HG03159 (cell line): Measurements from ENCODE around the gene SMAD4.
"Not testable (repeated sequence)": the region's sequence is repeated elsewhere in the genome, so short reads cannot be mapped to it uniquely, and the experiment has no call there.

Experiments
- ATAC-seq: cut with Tn5 transposase; IDR thresholded peaks from one replicate; pipeline ENCODE4 v1.9.1; 2021; ENCODE audit warnings: mild to moderate bottlenecking, moderate library complexity; ENCODE audit not compliant: unreplicated experiment

SMAD4 gene

GRCh38 chr18:51069885-51070284 is 39.9 kb downstream of the SMAD4 start:
- no peak for ATAC-seq

GRCh38 chr18:51070545-51070944 is 40.5 kb downstream of the SMAD4 start:
- ATAC-seq: no peak

GRCh38 chr18:51072586-51073313 is 42.7 kb downstream of the SMAD4 start:
- no peak for ATAC-seq

- ATAC-seq: peak; percentile 91
These were observed 44.6 kb downstream of the SMAD4 start for GRCh38 chr18:51074605-51075004.

GRCh38 chr18:51076503-51076902 is 46.5 kb downstream of the SMAD4 start:
- ATAC-seq: no peak

- ATAC-seq: peak; percentile 74
These were observed 47.2 kb downstream of the SMAD4 start for GRCh38 chr18:51077217-51077616.

- no peak for ATAC-seq
These were observed 48.0 kb downstream of the SMAD4 start for GRCh38 chr18:51078026-51078425.

- peak; percentile 80 for ATAC-seq
These were observed 52.7 kb downstream of the SMAD4 start for GRCh38 chr18:51082571-51083267.

- no peak for ATAC-seq
These were observed 53.4 kb downstream of the SMAD4 start for GRCh38 chr18:51083398-51083797.

- no peak for ATAC-seq
These were observed 58.4 kb downstream of the SMAD4 start for GRCh38 chr18:51088410-51088809.

GRCh38 chr18:51089691-51090090 is 59.7 kb downstream of the SMAD4 start:
- ATAC-seq: no peak

GRCh38 chr18:51091270-51091669 is 61.3 kb downstream of the SMAD4 start:
- no peak for ATAC-seq

GRCh38 chr18:51092117-51092516 is 62.1 kb downstream of the SMAD4 start:
- ATAC-seq: no peak

- ATAC-seq: not testable (repeated sequence)
These were observed 63.0 kb downstream of the SMAD4 start for GRCh38 chr18:51092967-51093366.

- no peak for ATAC-seq
These were observed 67.2 kb downstream of the SMAD4 start for GRCh38 chr18:51097021-51097822.

- ATAC-seq: no peak
These were observed 68.1 kb downstream of the SMAD4 start for GRCh38 chr18:51098082-51098481.

- no peak for ATAC-seq
These were observed 68.5 kb downstream of the SMAD4 start for GRCh38 chr18:51098513-51098912.

- no peak for ATAC-seq
These were observed 70.5 kb downstream of the SMAD4 start for GRCh38 chr18:51100385-51101120.

GRCh38 chr18:51107082-51107481 is 77.1 kb downstream of the SMAD4 start:
- no peak for ATAC-seq

GRCh38 chr18:51107598-51108305 is 77.7 kb downstream of the SMAD4 start:
- no peak for ATAC-seq
